HG03095 (cell line): Measurements from ENCODE around the gene ANKRD10.

ENCODE experiments used
- ATAC-seq: cut with Tn5 transposase; IDR thresholded peaks from one replicate; pipeline ENCODE4 v1.9.1; 2021; ENCODE audit warnings: moderate library complexity; ENCODE audit not compliant: unreplicated experiment

ANKRD10 gene

DNA sequence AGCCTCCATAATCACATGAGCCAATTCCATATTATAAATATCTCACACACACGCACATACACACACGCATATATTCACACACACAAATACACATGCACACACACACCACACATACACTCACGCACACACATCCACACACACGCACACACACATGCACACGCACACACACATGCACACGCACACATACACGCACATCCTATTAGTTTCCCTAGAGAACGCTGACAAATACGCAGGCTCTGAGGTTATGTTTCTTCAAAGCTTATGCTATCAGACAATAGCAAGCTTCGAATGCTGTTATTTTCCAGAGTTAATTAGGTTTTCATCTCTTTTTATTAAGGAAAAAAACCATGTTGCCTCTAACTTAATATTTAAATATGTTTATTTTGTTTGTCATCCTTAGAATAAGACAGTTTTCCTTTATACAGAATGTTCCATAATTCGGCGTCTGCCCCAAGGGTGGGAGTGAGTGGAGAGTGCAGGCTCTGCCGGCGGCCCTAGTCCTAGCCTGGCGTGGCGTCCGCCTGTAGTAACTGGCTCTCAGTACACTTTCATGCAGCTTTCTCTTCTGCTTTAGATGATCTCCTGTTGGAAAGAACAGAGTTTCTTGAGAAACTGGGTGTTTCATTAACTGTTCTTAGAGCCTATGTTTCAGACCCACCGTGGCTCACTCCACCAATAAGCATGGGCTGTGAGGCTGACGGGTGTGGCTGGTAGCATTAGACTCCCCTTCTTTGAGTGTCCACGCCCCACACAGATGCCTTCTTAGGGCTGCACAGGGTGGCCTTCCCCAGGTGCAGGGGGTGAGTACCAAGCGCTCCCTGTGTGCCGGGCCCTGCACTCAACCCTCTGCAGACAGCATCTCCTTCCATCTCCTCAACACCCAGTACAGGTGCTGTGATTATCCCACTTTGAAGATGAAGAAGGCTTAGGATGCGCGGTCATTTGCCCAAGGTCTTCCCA is 30.4 kb upstream of the ANKRD10 start:
- ATAC-seq, result no peak

- peak; percentile 74 for ATAC-seq
These were observed 29.5 kb upstream of the ANKRD10 start for GRCh38 chr13:110944121-110944967.

DNA sequence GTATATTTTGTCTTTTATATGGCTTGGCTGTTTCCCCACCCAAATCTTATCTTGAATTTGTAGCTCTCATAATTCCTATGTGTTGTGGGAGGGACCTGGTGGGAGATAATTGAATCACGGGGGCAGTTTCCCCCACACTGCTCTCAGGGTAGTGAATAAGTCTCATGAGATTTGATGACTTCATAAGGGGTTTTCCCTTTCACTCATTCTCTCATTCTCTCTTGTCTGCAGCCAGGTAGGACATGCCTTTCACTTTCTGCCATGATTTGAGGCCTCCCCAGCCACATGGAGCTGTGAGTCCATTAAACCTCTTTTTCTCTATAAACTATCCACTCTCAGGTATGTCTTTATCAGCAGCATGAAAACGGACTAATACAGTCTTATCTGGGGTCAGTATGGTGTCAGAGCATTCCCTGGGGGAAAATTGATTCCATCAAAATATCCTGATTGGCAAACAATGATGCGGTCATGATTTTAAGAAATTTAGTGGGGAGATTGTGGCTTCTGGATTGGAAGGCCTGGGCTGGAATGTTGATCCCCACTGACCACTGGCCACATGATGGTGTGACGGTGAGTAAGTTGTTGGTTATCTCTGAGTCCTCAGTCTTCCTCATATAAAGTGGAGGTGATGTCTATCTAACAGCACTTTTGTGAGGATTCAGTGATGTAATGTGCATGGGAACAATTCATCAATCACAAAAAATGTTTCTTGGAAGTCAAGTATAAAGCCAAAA is 27.5 kb upstream of the ANKRD10 start:
- peak; percentile 70 for ATAC-seq

- ATAC-seq, result no peak
These were observed 24.0 kb upstream of the ANKRD10 start for GRCh38 chr13:110938662-110939421.

DNA sequence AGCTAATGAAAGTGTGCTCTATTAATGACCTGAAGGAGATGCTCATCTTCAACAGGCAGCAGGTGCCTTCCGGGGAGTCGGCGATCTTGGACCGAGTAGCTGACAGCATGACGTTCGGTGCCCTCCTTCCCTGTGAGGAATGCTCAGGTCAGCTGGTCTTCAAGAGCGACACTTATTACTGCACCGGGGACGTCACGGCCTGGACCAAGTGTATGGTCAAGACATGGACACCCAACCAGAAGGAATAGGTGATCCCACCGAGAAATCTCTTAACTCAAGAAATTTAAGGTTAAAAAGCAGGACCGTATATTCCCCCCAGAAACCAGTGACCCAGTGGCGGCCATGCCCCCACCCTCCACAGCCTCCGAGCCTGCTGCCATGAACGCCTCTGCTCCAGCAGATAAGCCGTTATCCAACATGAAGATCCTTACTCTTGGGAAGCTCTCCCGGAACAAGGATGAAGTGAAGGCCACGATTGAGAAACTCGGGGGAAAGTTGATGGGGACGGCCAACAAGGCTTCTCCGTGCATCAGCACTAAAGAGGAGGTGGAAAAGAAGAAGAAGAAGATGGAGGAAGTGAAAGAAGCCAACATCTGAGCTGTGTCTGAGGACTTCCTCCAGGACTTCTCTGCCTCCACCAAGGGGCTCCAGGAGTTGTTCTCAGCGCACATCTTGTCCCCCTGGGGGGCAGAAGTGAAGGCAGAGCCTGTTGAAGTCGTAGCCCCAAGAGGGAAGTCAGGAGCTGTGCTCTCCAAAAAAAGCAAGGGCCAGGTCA is 22.8 kb upstream of the ANKRD10 start:
- ATAC-seq, result no peak

- ATAC-seq, result no peak
These were observed 21.6 kb upstream of the ANKRD10 start for GRCh38 chr13:110936519-110936918.

DNA sequence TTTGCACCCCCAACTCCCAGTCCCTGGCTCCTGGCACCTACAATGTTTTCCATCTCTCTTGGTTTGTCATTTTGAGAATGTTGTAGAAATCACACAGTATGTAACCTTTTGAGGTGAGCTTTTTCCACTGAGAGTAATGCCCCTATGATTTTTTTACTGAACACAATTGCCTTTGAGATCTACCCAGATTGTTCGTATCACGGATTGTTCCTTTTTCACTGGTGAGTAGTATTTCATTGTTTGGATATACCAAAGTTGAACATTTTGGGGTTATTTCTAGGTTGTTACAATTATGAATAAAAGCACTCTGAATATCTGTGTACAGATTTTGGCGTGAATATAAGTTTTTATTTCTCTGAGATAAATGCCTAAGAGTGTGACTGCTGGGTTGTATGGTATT is 17.7 kb upstream of the ANKRD10 start:
- no peak for ATAC-seq

DNA sequence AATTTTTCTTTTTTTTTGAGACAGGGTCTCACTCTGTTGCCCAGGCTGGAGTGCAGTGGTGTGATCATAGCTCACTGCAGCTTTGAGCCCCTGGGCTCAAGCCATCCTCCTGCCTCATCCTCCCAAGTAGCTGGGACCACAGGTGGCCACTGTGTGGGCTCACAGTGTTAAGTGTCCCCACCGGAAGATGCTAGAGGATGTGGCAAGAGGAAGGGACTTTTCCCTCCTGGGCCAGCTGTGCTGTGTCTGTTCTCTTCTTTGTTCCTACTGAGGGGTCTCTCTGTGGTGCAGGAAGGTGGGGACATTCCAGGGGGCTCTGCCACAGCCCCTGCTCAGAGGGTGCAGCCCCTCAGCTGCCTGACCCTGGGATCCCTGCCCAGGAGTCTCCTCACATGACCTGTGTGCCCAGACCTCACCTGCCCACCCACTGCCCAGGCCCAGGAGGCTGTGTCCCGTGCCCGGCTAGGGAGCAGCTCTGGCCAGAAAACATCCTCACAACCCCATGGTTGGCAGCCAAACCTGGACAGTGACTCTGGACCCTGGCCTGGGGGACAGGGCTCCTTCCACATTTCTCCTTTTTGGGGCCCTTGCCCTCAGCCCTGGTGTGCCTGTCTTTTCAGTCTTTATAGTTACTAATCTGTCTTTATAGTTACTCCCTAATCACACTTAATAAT is 14.4 kb upstream of the ANKRD10 start:
- ATAC-seq, result peak; percentile 79

GRCh38 chr13:110925023-110925612 is 10.2 kb upstream of the ANKRD10 start:
- no peak for ATAC-seq

DNA sequence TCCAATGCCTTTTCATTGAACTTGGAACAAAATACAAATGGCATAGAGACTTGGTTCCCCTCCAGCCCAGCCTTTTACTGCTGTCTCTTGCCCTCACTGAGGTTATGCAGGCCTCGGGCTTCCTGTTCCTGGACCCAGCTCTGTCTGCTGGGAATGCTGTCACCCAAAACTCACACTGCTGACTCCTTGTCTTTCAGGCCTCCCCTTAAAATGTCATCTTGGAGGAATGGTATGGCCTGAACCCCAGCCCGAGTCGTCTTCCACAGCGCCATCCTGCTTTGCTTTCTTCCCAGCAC is 9.7 kb upstream of the ANKRD10 start:
- no peak for ATAC-seq

DNA sequence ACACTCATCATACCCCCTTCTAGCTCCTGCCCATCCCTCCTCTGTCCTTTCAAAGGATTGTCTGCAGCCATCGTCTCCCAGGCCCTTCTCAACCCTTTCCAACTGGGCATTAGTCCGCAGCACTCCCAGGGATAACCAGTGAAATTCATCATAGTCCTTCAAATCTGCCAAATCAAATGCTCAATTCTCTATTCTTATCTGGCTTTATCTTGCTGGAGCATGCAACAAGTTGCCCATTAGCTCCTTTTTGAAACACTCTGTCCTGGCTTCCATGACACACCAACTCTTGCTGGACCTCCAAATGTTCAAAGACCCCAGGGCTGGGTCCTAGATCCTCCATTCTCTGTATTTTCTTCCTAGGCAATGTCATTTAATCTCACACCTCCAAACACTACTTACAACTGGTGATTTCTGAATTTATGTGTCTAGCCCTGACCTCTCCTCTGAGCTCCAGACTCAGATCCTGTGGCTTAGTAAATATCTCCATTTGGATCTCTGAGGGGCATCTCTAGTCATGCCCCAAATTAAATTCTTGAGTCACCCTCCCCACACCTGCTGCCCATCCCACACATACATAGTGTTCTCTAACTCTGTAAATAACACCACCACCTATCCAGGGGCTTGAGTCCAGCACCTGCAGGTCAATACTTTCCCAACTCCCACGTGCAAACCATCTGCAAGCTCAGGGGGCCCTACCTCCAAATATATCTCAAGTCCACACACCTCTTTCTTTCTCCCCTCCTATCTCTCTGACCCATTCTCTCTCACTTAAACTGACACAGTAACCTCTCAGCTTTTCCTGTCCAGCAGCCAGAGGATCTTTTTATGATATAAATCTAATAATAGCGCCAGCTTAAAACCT is 9.1 kb upstream of the ANKRD10 start:
- ATAC-seq, result no peak

DNA sequence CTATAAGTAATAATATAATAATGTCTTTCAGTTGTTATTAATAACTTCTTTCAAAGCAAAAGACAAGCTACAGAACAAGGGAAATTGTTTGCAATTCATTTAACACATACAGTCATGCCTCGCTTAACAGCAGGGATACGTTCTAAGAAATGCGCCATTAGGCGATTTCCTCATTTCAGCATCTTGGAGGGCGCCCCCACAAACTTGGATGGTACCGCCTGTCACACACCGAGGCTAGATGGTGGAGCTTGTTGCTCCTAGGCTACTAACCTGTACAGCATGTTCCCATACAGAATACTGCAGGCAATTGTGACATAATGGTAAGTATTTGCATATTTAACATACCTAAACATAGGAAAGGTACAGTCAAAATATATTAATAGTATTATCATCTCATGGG is 8.2 kb upstream of the ANKRD10 start:
- no peak for ATAC-seq

DNA sequence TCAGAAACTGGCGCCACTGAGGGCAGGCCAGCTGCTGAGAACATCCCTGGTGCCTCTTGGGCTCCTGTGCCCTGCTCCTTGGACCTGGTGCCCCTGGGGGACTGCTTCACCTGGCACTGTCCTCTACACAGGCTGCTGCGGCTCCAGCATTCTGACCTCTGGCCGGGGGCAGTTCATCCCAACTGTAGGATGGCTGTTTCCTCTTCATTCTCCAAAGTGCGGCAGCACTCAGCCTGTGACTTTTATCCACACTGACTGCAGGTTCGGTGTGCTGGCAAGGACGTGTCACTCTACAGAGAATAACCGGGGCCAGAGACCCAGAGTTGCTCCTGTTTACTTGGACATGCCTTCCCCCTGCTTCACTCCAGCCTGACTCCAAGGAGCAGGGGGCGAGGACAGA is 7.6 kb upstream of the ANKRD10 start:
- no peak for ATAC-seq

DNA sequence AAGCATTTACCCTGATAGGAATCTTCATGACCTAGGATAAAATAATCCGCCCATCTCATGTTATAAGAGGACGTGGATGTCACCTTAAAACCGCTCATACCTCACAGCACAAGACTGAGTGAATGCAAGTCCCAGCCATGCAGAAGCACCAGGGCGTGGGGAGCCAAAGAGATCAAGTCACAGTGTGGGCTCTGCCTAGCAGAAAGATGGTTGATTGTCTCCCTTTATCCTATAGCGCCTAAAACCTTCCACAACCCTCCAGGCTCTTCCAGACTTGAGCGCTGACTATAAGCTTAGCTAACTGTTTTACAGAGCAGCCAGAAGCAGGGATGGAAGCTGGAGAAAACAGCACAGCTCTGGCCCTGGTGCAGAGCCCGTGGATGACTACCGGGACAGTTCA is 6.8 kb upstream of the ANKRD10 start:
- ATAC-seq, result no peak

- ATAC-seq, result no peak
These were observed 6.3 kb upstream of the ANKRD10 start for GRCh38 chr13:110921209-110921608.

- ATAC-seq, result no peak
These were observed 5.2 kb upstream of the ANKRD10 start for GRCh38 chr13:110920038-110920437.

DNA sequence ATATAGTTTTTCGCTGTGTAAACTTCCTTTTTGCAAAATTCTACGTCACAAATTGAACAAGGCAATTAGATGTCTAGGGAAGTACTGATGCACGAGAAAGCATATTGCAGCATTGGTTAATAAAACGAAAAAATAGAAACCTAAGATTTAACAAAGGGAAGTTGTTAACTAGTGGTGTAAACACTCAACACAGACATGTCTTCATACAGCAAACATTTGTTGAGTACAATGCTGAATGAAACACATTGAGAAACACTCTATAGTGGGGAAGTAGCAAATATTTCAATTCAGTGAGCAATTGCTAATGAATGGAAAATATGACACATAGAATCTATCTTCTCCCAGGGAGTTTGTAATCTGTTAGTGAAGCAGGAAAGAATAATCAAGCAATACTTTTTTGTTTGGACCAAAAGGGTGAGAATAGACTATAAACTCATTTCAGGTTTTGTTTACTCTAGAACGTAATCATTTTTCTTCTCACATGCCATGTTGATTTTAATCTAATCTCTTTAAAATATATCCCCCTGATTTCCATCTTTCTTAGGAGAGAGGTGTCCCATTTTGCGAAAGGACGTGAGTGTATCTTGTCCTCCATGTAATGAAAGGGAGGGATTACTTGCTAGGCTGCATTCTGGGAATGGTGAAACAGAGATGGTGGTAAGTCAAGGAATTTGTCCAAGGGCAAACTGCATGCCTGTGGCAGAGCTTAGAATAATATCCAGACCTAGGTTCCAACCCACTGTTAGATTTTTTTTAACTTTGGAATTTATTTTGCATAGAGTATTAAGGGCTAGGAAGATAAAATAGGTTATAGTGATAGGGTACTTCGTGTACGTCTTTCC is 1.7 kb upstream of the ANKRD10 start:
- no peak for ATAC-seq
